HFFc6 (cell line): ENCODE data around the gene SRCIN1. TPM values are rescaled to one million over a fixed set of nuclear protein-coding genes. Genes with fewer than 3 reads are reported as not detected.

Source experiments
- DNase-seq: peaks from one replicate; pipeline ENCODE4 v3.0.0-alpha.2; 2018
- H3K27ac Mint-ChIP-seq: 2 replicates; pipeline ENCODE4 v1.8.0; 2020; ENCODE audit warnings: mild to moderate bottlenecking, mixed read lengths
- H3K27me3 Mint-ChIP-seq: 2 replicates; pipeline ENCODE4 v1.8.0; 2021; ENCODE audit warnings: mild to moderate bottlenecking, moderate library complexity, mixed read lengths; ENCODE audit not compliant: insufficient read depth
- H3K36me3 Mint-ChIP-seq: 2 replicates; pipeline ENCODE4 v1.8.0; 2021; ENCODE audit warnings: low read depth, mixed read lengths
- H3K4me1 Mint-ChIP-seq: 2 replicates; pipeline ENCODE4 v1.8.0; 2020; ENCODE audit warnings: low read depth, mixed read lengths
- H3K4me3 Mint-ChIP-seq: 2 replicates; pipeline ENCODE4 v1.8.0; 2020; ENCODE audit warnings: mild to moderate bottlenecking, moderate library complexity, mixed read lengths
- H3K9me3 Mint-ChIP-seq: 2 replicates; pipeline ENCODE4 v1.8.0; 2020; ENCODE audit warnings: mild to moderate bottlenecking, mixed read lengths
- total RNA-seq, 6 experiments: library from RNA; stranded (reverse); fragmentation: NEBNext Ultra II Directional; extraction: Animal tissue kit (Norgen Biotek cat#: 25700); gene quantifications; 2 replicates in 1 of 6; 3 replicates in 5 of 6; pipeline ENCODE4 v1.2.3, GENCODE V29; 2021
- TF ChIP-seq, protein P1 (sequence below): fragments of 200-600 bp; sonication (generic); IDR thresholded peaks from 2 replicates; pipeline ENCODE4 v1.5.0; 2021; ENCODE audit warnings: antibody characterized with exemption, mild to moderate bottlenecking

SRCIN1 gene
- total RNA-seq, 6 experiments from 2014 or later = not detected

DNA sequence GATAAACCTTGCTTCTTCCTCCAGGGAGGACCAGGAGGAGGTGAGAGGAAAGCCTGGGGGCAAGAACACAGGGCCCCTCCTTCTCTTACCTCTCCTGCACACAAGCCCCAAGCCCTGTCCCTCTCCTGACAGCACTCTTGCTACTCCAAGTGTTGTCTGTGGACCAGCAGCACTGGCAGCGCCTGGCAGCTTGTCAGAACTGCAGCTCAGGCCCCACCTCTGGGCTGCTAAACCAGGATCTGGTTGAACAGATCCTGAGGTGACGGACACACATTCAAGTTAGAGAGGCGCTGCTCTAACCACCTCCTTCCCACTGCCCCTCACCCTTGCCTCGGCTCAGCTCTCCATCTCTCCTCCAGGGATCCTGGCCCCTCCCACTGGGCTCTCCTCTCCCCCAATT lies 56.5 kb downstream of the SRCIN1 start:
- no peak for DNase-seq
- H3K27me3 Mint-ChIP-seq = peaks cover 35% of the 10 kb centered on the region
- TF ChIP-seq, protein P1, sequence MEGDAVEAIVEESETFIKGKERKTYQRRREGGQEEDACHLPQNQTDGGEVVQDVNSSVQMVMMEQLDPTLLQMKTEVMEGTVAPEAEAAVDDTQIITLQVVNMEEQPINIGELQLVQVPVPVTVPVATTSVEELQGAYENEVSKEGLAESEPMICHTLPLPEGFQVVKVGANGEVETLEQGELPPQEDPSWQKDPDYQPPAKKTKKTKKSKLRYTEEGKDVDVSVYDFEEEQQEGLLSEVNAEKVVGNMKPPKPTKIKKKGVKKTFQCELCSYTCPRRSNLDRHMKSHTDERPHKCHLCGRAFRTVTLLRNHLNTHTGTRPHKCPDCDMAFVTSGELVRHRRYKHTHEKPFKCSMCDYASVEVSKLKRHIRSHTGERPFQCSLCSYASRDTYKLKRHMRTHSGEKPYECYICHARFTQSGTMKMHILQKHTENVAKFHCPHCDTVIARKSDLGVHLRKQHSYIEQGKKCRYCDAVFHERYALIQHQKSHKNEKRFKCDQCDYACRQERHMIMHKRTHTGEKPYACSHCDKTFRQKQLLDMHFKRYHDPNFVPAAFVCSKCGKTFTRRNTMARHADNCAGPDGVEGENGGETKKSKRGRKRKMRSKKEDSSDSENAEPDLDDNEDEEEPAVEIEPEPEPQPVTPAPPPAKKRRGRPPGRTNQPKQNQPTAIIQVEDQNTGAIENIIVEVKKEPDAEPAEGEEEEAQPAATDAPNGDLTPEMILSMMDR = no peak
- no peak overlapping the region for H3K4me3 Mint-ChIP-seq
- no peaks in the 10 kb centered on the region for H3K9me3 Mint-ChIP-seq
- no peak overlapping the region for H3K27ac Mint-ChIP-seq
- H3K36me3 Mint-ChIP-seq = no peaks in the 10 kb centered on the region
- H3K4me1 Mint-ChIP-seq = peaks cover 12% of the 10 kb centered on the region

DNA sequence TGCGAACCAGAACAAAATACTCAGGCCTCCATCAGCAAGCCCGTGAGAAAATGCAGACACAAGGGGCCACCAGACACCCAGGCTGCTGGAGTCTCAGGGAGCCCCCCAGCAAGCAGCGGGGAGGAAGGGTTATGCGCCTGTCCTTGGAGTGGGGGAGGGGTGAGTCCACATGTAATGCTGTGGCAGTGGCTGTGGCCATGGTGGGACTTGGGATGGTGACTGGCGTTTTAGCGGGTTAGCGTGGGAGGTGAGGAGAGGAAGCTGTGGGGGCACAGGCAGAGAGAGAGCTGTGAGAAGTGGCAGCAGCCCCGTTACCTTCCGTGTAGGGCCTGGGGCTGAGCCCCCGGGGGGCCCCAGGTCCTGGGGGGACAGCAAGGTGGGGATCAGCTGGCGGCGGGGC lies 58.3 kb downstream of the SRCIN1 start:
- Mint-ChIP-seq H3K4me1 (peaks cover 9% of the 10 kb centered on the region; the same call in 1 of the 2 replicates), H3K4me3 (no peak overlapping the region), H3K36me3 (no peaks in the 10 kb centered on the region), H3K27ac (no peak overlapping the region), H3K9me3 (no peaks in the 10 kb centered on the region), H3K27me3 (peaks cover 32% of the 10 kb centered on the region)
- TF ChIP-seq, protein P1 = no peak
- no peak for DNase-seq

DNA sequence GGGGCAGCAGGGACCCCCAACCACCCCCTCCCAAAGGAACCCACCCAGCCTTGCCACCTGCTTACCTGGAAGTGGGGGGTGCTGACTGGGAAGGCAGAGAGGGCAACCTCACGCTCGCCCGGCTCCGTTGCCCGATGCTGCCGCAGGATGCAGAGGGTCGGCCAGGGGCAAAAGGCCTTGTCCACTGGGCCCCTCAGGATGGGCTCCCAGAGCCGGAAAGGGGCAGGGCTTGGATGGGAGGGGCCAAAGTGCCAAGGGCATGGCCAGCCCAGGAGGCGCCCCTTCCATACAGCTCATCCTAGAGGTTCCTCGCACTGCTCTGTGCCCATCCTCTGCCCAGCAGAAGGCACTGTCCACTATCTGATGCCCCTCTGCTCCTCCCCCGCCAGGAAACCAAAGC lies 59.4 kb downstream of the SRCIN1 start:
- DNase-seq = no peak
- Mint-ChIP-seq H3K9me3 (no peaks in the 10 kb centered on the region), H3K4me3 (no peak overlapping the region), H3K4me1 (peaks cover 8% of the 10 kb centered on the region; the same call in 1 of the 2 replicates), H3K27me3 (peaks cover 36% of the 10 kb centered on the region), H3K27ac (no peak overlapping the region), H3K36me3 (no peaks in the 10 kb centered on the region)
- TF ChIP-seq, protein P1 = no peak

DNA sequence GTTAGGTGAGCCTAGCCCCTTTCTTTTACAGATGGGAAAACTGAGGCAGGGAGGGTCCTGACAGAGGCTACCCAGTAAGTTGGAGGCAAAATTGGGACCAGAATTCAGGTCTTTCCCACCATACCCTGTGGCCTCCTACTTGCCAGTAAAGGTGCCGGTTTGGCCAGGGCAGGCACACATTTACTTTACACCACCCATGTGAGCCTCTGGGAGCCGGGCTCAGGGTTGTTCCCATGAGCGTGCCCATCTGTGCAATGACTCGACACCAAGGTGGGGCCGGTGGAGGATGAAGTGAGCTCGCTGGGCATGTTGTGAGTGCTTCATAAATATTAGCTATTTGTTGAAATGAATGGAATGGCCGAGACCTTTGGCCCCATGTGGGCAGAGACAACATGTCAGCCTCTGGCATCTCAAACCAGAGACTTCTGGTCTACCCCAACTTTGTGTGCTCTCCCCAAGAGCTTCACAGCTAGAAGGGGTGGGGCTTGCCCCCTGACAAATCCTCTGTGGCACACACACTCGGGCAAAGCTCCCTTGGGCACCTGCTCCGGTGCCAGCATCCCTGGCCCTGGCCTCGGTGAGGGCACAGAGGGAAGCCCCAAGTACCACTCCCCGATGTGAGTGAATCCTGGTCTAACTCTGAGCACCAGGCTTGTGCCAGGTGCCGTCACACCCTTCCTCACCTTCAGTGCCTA lies 60.1 kb downstream of the SRCIN1 start:
- Mint-ChIP-seq H3K36me3 (no peaks in the 10 kb centered on the region), H3K9me3 (no peaks in the 10 kb centered on the region), H3K4me1 (peaks cover 4% of the 10 kb centered on the region; the same call in 1 of the 2 replicates), H3K27ac (no peak overlapping the region), H3K27me3 (peaks cover 41% of the 10 kb centered on the region), H3K4me3 (no peak overlapping the region)
- TF ChIP-seq, protein P1 = no peak
- DNase-seq = no peak

DNA sequence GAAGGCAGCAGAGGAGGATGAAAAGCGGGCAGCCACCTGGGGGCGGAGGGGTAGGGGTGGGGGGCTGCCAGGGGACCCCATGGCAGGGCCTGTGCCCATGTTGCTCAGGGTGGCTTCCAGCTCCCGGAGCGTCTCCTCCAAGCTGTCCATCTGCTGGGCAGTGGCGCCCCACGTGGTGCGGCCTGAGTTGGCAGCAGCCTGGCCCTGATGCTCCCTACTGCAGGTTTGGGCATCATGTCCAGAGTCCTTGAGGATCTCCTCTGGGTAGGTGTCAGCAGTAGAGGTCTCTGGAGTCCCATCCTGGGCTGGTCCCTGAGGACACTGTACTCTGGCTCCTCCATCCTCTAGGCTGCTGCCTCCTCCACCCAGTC lies 60.9 kb downstream of the SRCIN1 start:
- no peak for DNase-seq
- TF ChIP-seq, protein P1 = no peak; the same call in 1 of the 2 replicates
- H3K36me3 Mint-ChIP-seq = no peaks in the 10 kb centered on the region

More for the DNA sequence above, 60.9 kb downstream of the SRCIN1 start:
- Mint-ChIP-seq H3K4me3 (no peak overlapping the region), H3K4me1 (no peaks in the 10 kb centered on the region), H3K27me3 (peaks cover 44% of the 10 kb centered on the region), H3K9me3 (no peaks in the 10 kb centered on the region), H3K27ac (no peak overlapping the region)
